CD8-positive, alpha-beta memory T cell (primary cell): ENCODE data around the gene NPSR1. TPM values are rescaled to one million over a fixed set of nuclear protein-coding genes. Genes with fewer than 3 reads are reported as not detected.
"Not testable (repeated sequence)": the region's sequence is repeated elsewhere in the genome, so short reads cannot be mapped to it uniquely, and the experiment has no call there.

Experiments
- CTCF ChIA-PET: fragments of 350-600 bp; sonication (Branson Sonifier 250); formaldehyde crosslinking; loops from one replicate; lab custom pipeline; 2021; ENCODE audit warnings: antibody characterized with exemption; lab: Charles Lee
- POLR2A ChIA-PET: fragments of 350-600 bp; sonication (Branson Sonifier 250); formaldehyde crosslinking; loops from one replicate; lab custom pipeline; 2021; ENCODE audit warnings: antibody characterized with exemption; lab: Charles Lee
- DNase-seq, 5 donors: peaks; one replicate each; pipeline versions ENCODE4 v3.0.0 to v3.0.0-alpha.2; 2020 to 2022; ENCODE audit warnings: mixed read lengths in 1 of 5
- H3K27ac ChIP-seq: one replicate; pipeline ENCODE4 v1.7.0; 2013; ENCODE audit warnings: low read depth, mild to moderate bottlenecking, low read length, moderate library complexity
- H3K27me3 ChIP-seq: 2 replicates; pipeline ENCODE4 v1.7.0; 2013; ENCODE audit warnings: low read length, mild to moderate bottlenecking; ENCODE audit not compliant: insufficient read depth, poor library complexity, severe bottlenecking
- H3K36me3 ChIP-seq: 2 replicates; pipeline ENCODE4 v1.7.0; 2013; ENCODE audit warnings: mild to moderate bottlenecking, low read length, moderate library complexity; ENCODE audit not compliant: insufficient read depth
- H3K4me1 ChIP-seq: 2 replicates; pipeline ENCODE4 v1.7.0; 2013; ENCODE audit warnings: mild to moderate bottlenecking, low read length, moderate library complexity; ENCODE audit not compliant: insufficient read depth
- H3K4me3 ChIP-seq: 2 replicates; pipeline ENCODE4 v1.7.0; 2013; ENCODE audit warnings: mild to moderate bottlenecking, low read length
- H3K9me3 ChIP-seq: 2 replicates; pipeline ENCODE4 v1.7.0; 2013; ENCODE audit warnings: mild to moderate bottlenecking, low read length
- H3K27ac Mint-ChIP-seq, 8 donors: one replicate each; pipeline ENCODE4 v1.8.0; 2020 to 2021; ENCODE audit warnings: mixed read lengths in 8 of 8, mild to moderate bottlenecking in 6 of 8, inconsistent platforms in 3 of 8, moderate library complexity in 3 of 8
- H3K27me3 Mint-ChIP-seq, 2 donors: one replicate each; pipeline ENCODE4 v1.8.0; 2020 to 2021; ENCODE audit warnings: mixed read lengths in 2 of 2, mild to moderate bottlenecking in 1 of 2, moderate library complexity in 1 of 2
- H3K36me3 Mint-ChIP-seq, 3 donors: one replicate each; pipeline ENCODE4 v1.8.0; 2020 to 2021; ENCODE audit warnings: mixed read lengths in 3 of 3, inconsistent platforms in 1 of 3, mild to moderate bottlenecking in 1 of 3
- H3K4me1 Mint-ChIP-seq, 3 donors: one replicate each; pipeline ENCODE4 v1.8.0; 2020 to 2021; ENCODE audit warnings: mixed read lengths in 3 of 3, inconsistent platforms in 1 of 3, mild to moderate bottlenecking in 1 of 3
- H3K4me3 Mint-ChIP-seq, 7 donors: one replicate each; pipeline ENCODE4 v1.8.0; 2020 to 2021; ENCODE audit warnings: mixed read lengths in 7 of 7, mild to moderate bottlenecking in 6 of 7, moderate library complexity in 4 of 7, inconsistent platforms in 2 of 7
- H3K9me3 Mint-ChIP-seq, 5 donors: one replicate each; pipeline ENCODE4 v1.8.0; 2020 to 2022; ENCODE audit warnings: mixed read lengths in 5 of 5, mild to moderate bottlenecking in 3 of 5, moderate library complexity in 2 of 5, inconsistent platforms in 1 of 5
- polyA plus RNA-seq: library from polyadenylated mRNA; unstranded; fragments of 300-500 nt; fragmentation: Illumina TruSeq; gene quantifications from one replicate; pipeline ENCODE4 v1.2.3, GENCODE V29; 2021
- total RNA-seq, 2 experiments: library from RNA; stranded (reverse); gene quantifications; one replicate each; pipeline ENCODE4 v1.2.3, GENCODE V29; 2021

NPSR1 gene
- total and polyA plus RNA-seq, 3 experiments from 2014 or later: not detected

DNA sequence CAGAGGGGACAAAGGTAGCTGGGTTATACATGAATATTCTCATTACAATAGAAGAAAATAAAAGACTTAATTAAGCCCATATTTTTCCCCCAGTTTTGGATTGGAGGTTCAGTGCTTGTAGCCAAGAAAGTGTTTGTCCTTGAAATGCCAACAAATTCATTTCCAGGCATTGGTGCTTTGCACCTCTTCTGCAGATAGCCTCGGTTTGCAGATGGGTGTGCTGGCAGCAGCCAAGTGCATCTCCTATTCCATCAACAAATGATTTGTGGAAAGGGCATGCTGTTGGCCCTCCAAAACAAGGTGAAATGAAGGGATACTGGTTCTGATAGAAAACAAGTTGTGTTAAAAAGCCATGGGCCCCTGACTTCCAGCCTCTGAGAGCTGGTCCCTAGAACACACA is 192.0 kb downstream of the NPSR1 start:
- no peaks in the 10 kb centered on the region for H3K4me1 ChIP-seq
- no peak for DNase-seq
- ChIA-PET POLR2A (no interaction called here), CTCF (no interaction called here)
- no peak overlapping the region for H3K4me3 ChIP-seq
- no peaks in the 10 kb centered on the region for H3K9me3 Mint-ChIP-seq
- H3K27ac ChIP-seq: no peak overlapping the region
- no peaks in the 10 kb centered on the region for H3K27me3 ChIP-seq
- no peaks in the 10 kb centered on the region for H3K36me3 Mint-ChIP-seq
- no peaks in the 10 kb centered on the region for H3K36me3 ChIP-seq
- H3K4me1 Mint-ChIP-seq: peaks cover 2 to 5% (median 4%) of the 10 kb centered on the region in 3 donors
- no peaks in the 10 kb centered on the region for H3K9me3 ChIP-seq
- no peak overlapping the region for H3K27ac Mint-ChIP-seq
- no peak overlapping the region for H3K4me3 Mint-ChIP-seq
- H3K27me3 Mint-ChIP-seq: peaks cover 21 to 58% of the 10 kb centered on the region in 2 donors

DNA sequence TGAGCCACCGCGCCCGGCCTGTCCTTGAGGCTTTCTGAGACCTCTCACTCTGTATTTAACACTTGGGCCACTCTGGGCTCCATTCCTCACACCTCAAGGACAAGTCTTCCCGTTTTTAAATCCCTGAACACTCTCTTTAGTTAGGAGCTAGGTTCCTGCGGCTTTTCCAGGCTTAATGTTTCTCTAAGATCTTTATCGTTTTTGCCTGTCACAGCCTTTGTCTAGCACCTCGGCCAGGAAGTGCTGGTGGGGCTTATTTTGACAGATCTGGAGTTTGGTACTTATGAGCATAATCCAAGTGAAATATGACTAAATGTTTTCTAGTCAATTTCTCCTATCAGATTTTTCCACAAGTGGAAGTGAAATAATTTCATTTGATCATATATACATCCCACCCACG is 192.7 kb downstream of the NPSR1 start:
- DNase-seq: no peak
- Mint-ChIP-seq H3K27ac (no peak overlapping the region), H3K4me3 (no peak overlapping the region), H3K4me1 (no peaks in the 10 kb centered on the region), H3K9me3 (no peaks in the 10 kb centered on the region), H3K36me3 (no peaks in the 10 kb centered on the region), H3K27me3 (peaks cover 21 to 52% of the 10 kb centered on the region in 2 donors)
- Histone ChIP-seq H3K27me3 (no peaks in the 10 kb centered on the region), H3K36me3 (no peaks in the 10 kb centered on the region), H3K4me3 (no peak overlapping the region), H3K9me3 (no peaks in the 10 kb centered on the region), H3K27ac (no peak overlapping the region), H3K4me1 (no peaks in the 10 kb centered on the region)
- POLR2A ChIA-PET: no interaction called here
- CTCF ChIA-PET: no interaction called here

- no peak overlapping the region for H3K4me3 Mint-ChIP-seq
- H3K9me3 ChIP-seq: no peaks in the 10 kb centered on the region
- no peaks in the 10 kb centered on the region for H3K4me1 ChIP-seq
- H3K27me3 Mint-ChIP-seq: peaks cover 18 to 49% of the 10 kb centered on the region in 2 donors
- no peak overlapping the region for H3K27ac Mint-ChIP-seq
- POLR2A ChIA-PET: no interaction called here
- H3K36me3 ChIP-seq: no peaks in the 10 kb centered on the region
- no peaks in the 10 kb centered on the region for H3K36me3 Mint-ChIP-seq
- no peak overlapping the region for H3K4me3 ChIP-seq
- DNase-seq: no peak
- CTCF ChIA-PET: no interaction called here
- no peaks in the 10 kb centered on the region for H3K9me3 Mint-ChIP-seq
- H3K27ac ChIP-seq: no peak overlapping the region
- no peaks in the 10 kb centered on the region for H3K27me3 ChIP-seq
- no peaks in the 10 kb centered on the region for H3K4me1 Mint-ChIP-seq
Measured at GRCh38 chr7:34851431-34851830, 193.4 kb downstream of the NPSR1 start.

GRCh38 chr7:34858444-34858843 is 200.4 kb downstream of the NPSR1 start:
- Mint-ChIP-seq H3K9me3 (peaks cover 0 to 11% (median 6%) of the 10 kb centered on the region in 5 donors), H3K27me3 (peaks cover 2 to 30% of the 10 kb centered on the region in 2 donors)
- CTCF ChIA-PET, H3K36me3 ChIP-seq, H3K36me3 Mint-ChIP-seq, DNase-seq, POLR2A ChIA-PET, H3K27me3 ChIP-seq, H3K4me1 Mint-ChIP-seq, H3K9me3 ChIP-seq, H3K4me3 ChIP-seq, H3K4me1 ChIP-seq, H3K27ac ChIP-seq, H3K27ac Mint-ChIP-seq, H3K4me3 Mint-ChIP-seq: not testable (repeated sequence)

GRCh38 chr7:34859281-34859680 is 201.3 kb downstream of the NPSR1 start:
- H3K27me3 ChIP-seq, H3K9me3 ChIP-seq, H3K27ac Mint-ChIP-seq, H3K4me1 Mint-ChIP-seq, POLR2A ChIA-PET, H3K4me3 ChIP-seq, H3K36me3 ChIP-seq, CTCF ChIA-PET, H3K36me3 Mint-ChIP-seq, H3K4me1 ChIP-seq, H3K4me3 Mint-ChIP-seq, DNase-seq, H3K27ac ChIP-seq: not testable (repeated sequence)
- Mint-ChIP-seq H3K27me3 (peaks cover 0 to 32% of the 10 kb centered on the region in 2 donors), H3K9me3 (peaks cover 0 to 11% (median 6%) of the 10 kb centered on the region in 5 donors)

- DNase-seq, H3K36me3 Mint-ChIP-seq, H3K4me1 Mint-ChIP-seq, H3K4me1 ChIP-seq, POLR2A ChIA-PET, H3K27ac ChIP-seq, H3K4me3 ChIP-seq, H3K4me3 Mint-ChIP-seq, H3K9me3 ChIP-seq, CTCF ChIA-PET, H3K36me3 ChIP-seq, H3K27me3 ChIP-seq, H3K27ac Mint-ChIP-seq, H3K9me3 Mint-ChIP-seq: not testable (repeated sequence)
- peaks cover 2 to 28% of the 10 kb centered on the region in 2 donors for H3K27me3 Mint-ChIP-seq
Measured at GRCh38 chr7:34866222-34866621, 208.2 kb downstream of the NPSR1 start.

GRCh38 chr7:34867341-34867740 is 209.3 kb downstream of the NPSR1 start:
- H3K27ac Mint-ChIP-seq, H3K27me3 ChIP-seq, POLR2A ChIA-PET, H3K4me1 Mint-ChIP-seq, H3K27ac ChIP-seq, H3K4me3 Mint-ChIP-seq, H3K9me3 Mint-ChIP-seq, H3K36me3 Mint-ChIP-seq, H3K4me3 ChIP-seq, DNase-seq, CTCF ChIA-PET, H3K4me1 ChIP-seq, H3K36me3 ChIP-seq, H3K9me3 ChIP-seq: not testable (repeated sequence)
- peaks cover 2 to 17% of the 10 kb centered on the region in 2 donors for H3K27me3 Mint-ChIP-seq

DNA sequence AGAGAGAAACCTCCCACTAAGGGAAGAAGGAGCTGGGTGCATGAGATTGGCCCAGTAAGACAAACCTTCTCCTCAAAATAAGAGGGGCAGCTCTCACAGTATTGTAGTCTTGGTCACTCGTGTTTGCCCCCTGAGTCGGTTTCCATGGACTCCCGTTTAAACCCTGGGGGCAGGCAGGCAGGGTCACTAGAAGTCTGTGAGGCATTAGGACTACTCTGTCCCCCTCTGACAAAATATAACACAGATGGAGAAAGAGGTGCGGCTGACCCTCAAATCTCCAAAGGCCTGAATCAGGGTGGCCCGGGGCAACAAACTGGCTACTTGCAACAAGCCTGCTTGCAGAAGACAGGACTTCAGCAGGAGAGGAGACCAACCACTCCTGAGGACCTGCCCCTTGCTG is 210.6 kb downstream of the NPSR1 start:
- POLR2A ChIA-PET, H3K9me3 ChIP-seq, H3K4me1 Mint-ChIP-seq, H3K27ac ChIP-seq, H3K9me3 Mint-ChIP-seq, H3K4me1 ChIP-seq, H3K4me3 ChIP-seq, H3K4me3 Mint-ChIP-seq, H3K36me3 ChIP-seq, DNase-seq, H3K27ac Mint-ChIP-seq, H3K27me3 Mint-ChIP-seq, H3K36me3 Mint-ChIP-seq, CTCF ChIA-PET, H3K27me3 ChIP-seq: not testable (repeated sequence)

DNA sequence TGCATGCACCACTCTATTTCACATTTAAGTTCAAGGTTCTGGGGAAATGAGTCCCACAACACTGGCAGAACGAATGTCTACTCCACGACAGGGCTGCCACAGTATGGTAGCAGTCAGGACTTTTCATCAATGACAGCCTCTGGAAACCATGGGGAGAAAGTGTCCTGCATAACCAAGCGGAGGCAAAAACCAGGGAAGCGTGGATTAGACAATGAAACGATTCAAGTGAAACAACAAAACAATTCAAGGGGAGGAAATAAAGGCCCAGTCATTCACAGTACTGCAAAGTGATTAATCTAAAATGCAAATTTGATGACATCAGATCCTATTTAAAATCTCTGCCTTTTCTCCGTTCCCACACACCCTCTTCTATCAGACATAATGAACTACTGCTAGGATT is 211.0 kb downstream of the NPSR1 start:
- no peak overlapping the region for H3K4me3 Mint-ChIP-seq
- CTCF ChIA-PET: no interaction called here

More for the DNA sequence above, 211.0 kb downstream of the NPSR1 start:
- H3K4me1 ChIP-seq: no peaks in the 10 kb centered on the region
- no peak overlapping the region for H3K4me3 ChIP-seq
- H3K9me3 ChIP-seq: no peaks in the 10 kb centered on the region
- no peaks in the 10 kb centered on the region for H3K4me1 Mint-ChIP-seq
- H3K27me3 ChIP-seq: no peaks in the 10 kb centered on the region
- no peak overlapping the region for H3K27ac Mint-ChIP-seq
- no peak for DNase-seq
- H3K36me3 Mint-ChIP-seq: no peaks in the 10 kb centered on the region
- H3K27me3 Mint-ChIP-seq: peaks cover 2 to 4% of the 10 kb centered on the region in 2 donors
- no peaks in the 10 kb centered on the region for H3K36me3 ChIP-seq
- H3K9me3 Mint-ChIP-seq: peaks cover 0 to 7% (median 2%) of the 10 kb centered on the region in 5 donors
- no peak overlapping the region for H3K27ac ChIP-seq
- POLR2A ChIA-PET: no interaction called here
